ENCODE results near the gene SMIM5.

Gene SMIM5

GRCh38 chr17:75640556-75641119, 7.4 kb downstream of the SMIM5 start:
- no peak for DNase-seq (ENCODE audit: low spot score)

- no peak for DNase-seq (ENCODE audit: low spot score)
Measured at GRCh38 chr17:75641343-75641742, 8.1 kb downstream of the SMIM5 start.

- DNase-seq (ENCODE audit: low spot score): no peak
Measured at GRCh38 chr17:75642182-75642783, 9.0 kb downstream of the SMIM5 start.

GRCh38 chr17:75642784-75643642, 9.8 kb downstream of the SMIM5 start:
- DNase-seq (ENCODE audit: low spot score): no peak

- no peak for DNase-seq (ENCODE audit: low spot score)
Measured at GRCh38 chr17:75643643-75644017, 10.4 kb downstream of the SMIM5 start.

- DNase-seq (ENCODE audit: low spot score): no peak
Measured at GRCh38 chr17:75645501-75645888, 12.3 kb downstream of the SMIM5 start.

- peak; percentile 97 for DNase-seq (ENCODE audit: low spot score)
Measured at GRCh38 chr17:75645889-75646637, 12.8 kb downstream of the SMIM5 start.

GRCh38 chr17:75646638-75646992, 13.4 kb downstream of the SMIM5 start:
- no peak for DNase-seq (ENCODE audit: low spot score)

- no peak for DNase-seq (ENCODE audit: low spot score)
Measured at GRCh38 chr17:75647061-75647460, 13.8 kb downstream of the SMIM5 start.

- DNase-seq (ENCODE audit: low spot score): no peak
Measured at GRCh38 chr17:75647921-75648320, 14.7 kb downstream of the SMIM5 start.

GRCh38 chr17:75649687-75650086, 16.5 kb downstream of the SMIM5 start:
- DNase-seq (ENCODE audit: low spot score): peak; percentile 59

- no peak for DNase-seq (ENCODE audit: low spot score)
Measured at GRCh38 chr17:75650874-75651273, 17.6 kb downstream of the SMIM5 start.

- no peak for DNase-seq (ENCODE audit: low spot score)
Measured at GRCh38 chr17:75652341-75652740, 19.1 kb downstream of the SMIM5 start.

- peak; percentile 73 for DNase-seq (ENCODE audit: low spot score)
Measured at GRCh38 chr17:75652934-75653549, 19.8 kb downstream of the SMIM5 start.

GRCh38 chr17:75654176-75654575, 20.9 kb downstream of the SMIM5 start:
- DNase-seq (ENCODE audit: low spot score): peak; percentile 91

GRCh38 chr17:75658237-75658636, 25.0 kb downstream of the SMIM5 start:
- DNase-seq (ENCODE audit: low spot score): no peak

GRCh38 chr17:75661531-75661930, 28.3 kb downstream of the SMIM5 start:
- DNase-seq (ENCODE audit: low spot score): peak; percentile 99

GRCh38 chr17:75662511-75662910, 29.3 kb downstream of the SMIM5 start:
- no peak for DNase-seq (ENCODE audit: low spot score)

- no peak for DNase-seq (ENCODE audit: low spot score)
Measured at GRCh38 chr17:75664099-75664549, 30.9 kb downstream of the SMIM5 start.

- DNase-seq (ENCODE audit: low spot score): no peak
Measured at GRCh38 chr17:75665981-75666380, 32.7 kb downstream of the SMIM5 start.

- peak; percentile 98 for DNase-seq (ENCODE audit: low spot score)
Measured at GRCh38 chr17:75666959-75667790, 33.9 kb downstream of the SMIM5 start, which contains the start of the genes RECQL5 and SAP30BP. RECQL5 (minus strand) TSS chr17:75667154; CDS start chr17:75666557, 597 bp downstream. SAP30BP (plus strand) TSS chr17:75667338; CDS start chr17:75667373, 35 bp downstream.
